ENCODE data around the gene SOHLH1.
A peak's percentile ranks its signal among the peaks of the same experiment; 100 is the strongest.

- TF ChIP-seq GATA2 (IDR thresholded peaks at IDR 0.05; ENCODE audit: low read depth, low read length) (peak; percentile 92), GATA3 (IDR thresholded peaks at IDR 0.05; ENCODE audit: low read depth, low read length) (no peak)
These were observed 16.8 kb upstream of the SOHLH1 start for GRCh38 chr9:135716045-135716444.

Measured in SH-SY5Y (cell line).